GM04503 (cell line): ENCODE measurements around the gene RDH16.
"Not testable (repeated sequence)": the region's sequence is repeated elsewhere in the genome, so short reads cannot be mapped to it uniquely, and the experiment has no call there.

Source experiments
- DNase-seq: peaks from one replicate; pipeline ENCODE4 v3.0.0-alpha.2; 2012; ENCODE audit warnings: low read depth

The RDH16 gene

DNA sequence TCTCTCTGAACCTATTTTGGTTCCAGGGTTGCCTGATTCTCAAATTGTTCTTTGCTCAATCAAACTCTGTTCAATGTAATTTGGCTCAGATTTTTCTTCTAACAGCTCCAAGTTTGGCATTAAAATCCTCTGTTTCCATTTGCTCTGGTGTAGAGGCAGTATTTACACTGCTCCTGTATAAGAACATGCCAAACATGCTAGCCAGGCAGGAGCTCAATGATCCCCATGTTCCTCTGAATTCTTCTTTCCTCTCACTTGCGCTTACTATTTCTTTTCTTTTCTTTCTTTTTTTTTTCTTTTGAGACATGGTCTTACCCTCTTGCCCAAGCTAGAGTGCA lies 40.4 kb downstream of the RDH16 start:
- no peak for DNase-seq

DNA sequence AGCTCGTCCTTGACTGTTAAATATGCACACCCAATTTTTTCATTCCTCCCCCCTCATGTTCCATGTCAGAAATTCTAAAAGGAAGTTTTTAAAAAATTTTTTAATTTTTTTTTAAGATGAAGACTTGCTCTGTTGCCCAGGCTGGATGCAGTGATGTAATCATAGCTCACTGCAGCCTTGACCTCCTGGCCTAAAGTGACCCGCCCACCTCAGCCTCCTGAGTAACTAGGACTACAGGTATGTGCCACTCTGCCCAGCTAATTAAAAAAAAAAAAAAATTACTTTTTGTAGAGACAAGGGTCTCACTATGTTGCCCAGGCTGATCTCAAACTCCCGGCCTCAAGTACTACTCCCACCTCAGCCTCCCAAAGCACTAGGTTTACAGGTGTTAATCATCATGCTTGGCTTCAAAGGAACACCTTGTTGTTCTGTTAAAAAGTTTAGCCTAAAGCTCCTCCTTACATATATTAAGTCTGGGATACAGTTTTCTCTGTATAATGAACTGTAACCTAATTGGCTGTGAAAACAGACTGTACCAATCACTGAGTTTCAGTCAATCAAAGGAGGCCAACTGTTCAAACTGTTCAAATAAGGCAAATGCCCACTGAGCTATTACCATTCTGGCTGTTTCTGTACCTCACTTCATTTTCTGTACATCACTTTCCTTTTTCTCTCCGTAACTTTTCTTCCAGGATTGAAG lies 41.0 kb downstream of the RDH16 start:
- DNase-seq, result no peak

DNA sequence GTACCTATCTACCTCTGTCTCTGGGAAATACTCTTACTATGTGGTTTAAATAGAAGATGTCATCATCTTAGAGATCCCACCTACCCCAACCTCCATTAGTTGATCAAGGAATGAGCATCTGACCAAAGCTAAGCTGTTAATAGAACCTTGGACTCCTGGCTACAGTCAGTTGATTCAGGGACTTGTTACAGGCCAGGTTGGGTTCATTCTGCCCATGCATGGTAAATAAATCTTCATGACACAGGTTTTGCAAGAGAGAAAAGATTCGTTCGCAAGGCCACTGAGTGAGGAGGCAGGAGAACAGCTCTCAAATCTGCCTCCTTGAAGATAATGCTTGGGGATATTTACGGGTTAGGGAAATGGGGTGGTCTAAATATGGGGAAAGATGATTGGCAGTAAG lies 42.7 kb downstream of the RDH16 start:
- DNase-seq, result no peak

DNA sequence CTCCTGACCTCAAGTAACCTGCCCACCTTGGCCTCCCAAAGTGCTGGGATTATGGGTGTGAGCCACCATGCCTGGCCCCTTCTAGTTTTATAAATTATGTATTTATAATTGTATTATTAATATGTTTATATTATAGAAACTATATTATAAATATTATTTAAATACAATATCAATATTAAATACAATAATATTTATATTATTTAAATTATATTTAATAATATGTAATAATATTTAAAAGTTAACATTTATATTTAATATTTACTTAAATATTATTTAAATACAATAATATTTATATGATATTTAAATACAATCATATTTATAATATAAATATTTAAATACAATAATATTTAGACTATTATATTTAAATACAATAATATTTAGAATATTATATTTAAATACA lies 43.2 kb downstream of the RDH16 start:
- no peak for DNase-seq

DNA sequence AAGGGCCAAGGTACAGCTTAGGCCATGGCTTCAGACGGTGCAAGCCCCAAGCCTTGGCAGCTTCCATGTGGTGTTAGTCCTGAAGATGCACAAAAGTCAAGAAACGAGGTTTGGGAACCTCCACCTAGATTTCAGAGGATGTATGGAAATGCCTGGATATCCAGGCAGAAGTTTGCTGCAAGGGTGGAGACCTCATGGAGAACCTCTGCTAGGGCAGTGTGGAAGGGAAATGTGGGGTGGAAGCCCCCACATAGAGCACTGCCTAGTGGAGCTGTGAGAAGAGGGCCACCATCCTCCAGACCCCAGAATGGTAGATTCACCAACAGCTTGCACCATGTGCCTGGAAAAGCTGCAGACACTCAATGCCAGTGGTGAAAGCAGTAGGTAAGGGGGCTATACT lies 48.0 kb downstream of the RDH16 start:
- not testable (repeated sequence) for DNase-seq

DNA sequence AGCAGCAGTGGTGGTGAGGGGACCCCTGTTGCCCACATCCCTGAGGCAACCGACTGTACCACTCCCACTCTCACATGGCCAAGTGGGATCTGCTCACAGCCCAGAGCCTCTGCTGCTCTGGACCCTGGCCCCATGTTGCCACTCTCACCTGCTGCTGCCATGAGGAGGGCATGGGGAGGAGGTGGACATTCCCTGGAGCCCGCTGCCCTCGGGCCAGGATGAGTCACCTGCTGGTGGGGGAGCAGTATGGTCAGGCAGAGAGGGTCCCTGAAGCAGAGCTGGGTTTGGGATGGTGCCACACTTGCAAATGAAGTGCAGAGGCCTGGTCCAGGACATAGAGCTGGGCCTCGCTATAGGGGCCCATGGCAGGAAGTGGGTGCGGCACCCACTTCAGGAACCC lies 49.3 kb downstream of the RDH16 start:
- no peak for DNase-seq

DNA sequence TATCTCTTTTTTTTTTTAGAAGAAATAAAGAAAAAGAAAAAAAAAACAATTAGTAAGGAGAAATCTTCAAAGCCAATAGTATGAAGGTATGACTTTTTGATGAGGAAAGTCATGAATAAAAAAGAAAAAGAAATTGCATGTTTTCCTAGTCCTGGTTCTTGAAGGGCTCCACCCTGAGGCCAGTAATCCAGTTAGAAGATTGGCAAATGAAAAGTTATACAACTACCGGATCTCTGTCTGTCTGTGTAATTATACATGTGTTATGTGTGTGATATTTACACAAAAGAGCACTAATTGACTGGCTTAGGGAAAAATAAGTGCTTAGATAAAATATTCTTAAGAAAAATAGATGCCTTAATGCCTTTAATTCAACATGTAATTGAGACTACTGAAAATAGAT lies 51.6 kb downstream of the RDH16 start:
- DNase-seq, result no peak

DNA sequence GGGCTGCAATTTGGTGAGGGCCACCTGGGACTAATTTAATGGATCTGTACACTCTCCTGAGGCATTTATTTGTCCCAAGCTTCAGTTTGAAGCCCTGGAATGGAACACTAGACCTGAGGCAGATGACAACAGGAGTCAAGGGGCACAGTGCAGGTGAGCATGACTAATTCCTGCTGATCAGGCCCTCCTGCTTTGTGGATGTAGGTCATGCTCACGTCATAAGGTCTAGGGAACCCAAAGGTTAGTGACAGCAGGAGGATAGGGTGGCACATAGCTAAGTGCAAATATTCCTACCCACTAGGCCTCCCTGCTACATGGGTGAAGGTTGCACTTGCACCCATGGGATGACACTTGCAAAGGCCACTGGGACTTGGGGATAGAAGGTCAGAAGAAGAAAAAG lies 54.0 kb downstream of the RDH16 start:
- DNase-seq, result no peak
